Hepatic stellate cell (primary cell): ENCODE data around the gene GRIK5.

Experiments
- DNase-seq: peaks from one replicate; pipeline ENCODE4 v3.0.0; 2011; ENCODE audit warnings: low spot score

GRIK5 gene

DNA sequence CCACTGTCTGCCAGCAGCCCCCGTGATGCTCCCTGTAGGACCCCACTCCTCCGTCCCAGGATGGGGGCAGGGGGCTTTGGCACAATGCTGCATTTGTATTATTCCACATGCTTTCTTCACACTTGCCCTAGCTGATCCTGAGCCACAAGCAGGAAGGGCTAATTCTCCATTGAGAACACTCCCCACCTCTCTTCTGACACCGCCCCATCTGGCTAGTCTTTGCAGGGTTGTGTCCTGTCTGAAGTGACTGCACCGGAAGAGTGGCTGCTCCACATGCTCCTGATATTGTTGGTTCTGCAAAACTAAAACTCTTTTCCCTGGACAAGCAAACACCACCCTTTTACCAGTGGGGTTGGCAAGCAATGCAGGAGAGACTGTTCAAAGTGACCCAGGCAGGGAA is 23.9 kb upstream of the GRIK5 start:
- DNase-seq: no peak

DNA sequence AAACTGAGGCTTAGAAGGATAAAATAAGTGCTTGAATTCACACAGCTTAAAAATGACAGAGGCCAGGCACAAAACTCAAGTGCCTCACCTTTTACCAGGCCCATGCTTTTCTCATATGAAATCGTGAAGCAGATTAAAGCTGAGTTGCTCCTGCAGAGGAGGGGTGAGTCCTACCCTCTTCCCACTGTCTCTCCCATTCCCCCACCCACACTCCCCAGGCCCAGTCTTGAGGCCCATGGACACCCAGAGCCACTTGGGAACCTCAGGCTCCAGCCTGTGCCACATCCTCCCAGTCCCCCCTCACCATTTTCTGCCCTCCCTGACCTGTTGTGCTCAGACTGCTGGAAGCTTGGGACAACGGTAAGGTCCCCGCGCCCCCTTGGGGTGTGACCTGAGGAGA is 23.5 kb upstream of the GRIK5 start:
- DNase-seq: no peak

DNA sequence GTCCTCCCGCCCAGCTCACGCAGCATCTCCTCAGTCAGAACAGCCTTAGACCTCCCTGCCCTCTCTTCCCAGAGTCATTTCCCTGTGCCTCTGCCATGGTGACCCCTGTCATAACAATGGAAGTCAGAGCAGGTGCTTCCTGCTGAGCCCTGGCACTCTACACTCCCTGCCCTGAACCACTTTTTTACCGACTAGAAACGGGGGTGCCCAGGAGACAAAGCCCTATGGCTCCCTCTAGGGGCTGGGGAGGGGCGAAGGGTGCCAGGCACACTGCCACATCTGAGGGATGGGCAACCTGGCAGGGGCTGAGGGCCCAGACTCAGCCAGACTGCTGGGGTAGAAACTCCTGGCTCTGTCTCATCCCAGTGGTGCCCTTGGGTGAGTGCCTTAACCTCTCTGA is 22.3 kb upstream of the GRIK5 start:
- DNase-seq: no peak

DNA sequence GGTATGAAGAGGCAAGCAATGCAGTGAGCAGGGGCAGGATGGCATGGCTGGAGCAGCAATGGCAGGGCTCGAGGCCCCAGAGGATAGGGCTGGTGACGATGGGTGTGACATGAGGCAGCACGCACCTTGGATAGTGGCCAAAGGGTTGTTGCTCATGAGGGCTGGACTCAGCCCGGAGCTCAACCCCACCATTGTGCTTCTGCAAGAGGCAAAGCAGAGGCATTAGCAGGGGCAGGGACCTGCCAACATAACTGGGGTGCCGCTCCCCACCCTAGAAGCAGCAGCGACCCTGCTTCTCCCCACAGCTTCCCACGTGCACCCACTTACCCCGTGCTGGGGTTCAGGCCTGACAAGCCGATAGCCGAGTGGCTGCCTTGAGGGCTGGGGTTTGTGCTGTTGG is 21.7 kb upstream of the GRIK5 start:
- DNase-seq: peak; percentile 68

DNA sequence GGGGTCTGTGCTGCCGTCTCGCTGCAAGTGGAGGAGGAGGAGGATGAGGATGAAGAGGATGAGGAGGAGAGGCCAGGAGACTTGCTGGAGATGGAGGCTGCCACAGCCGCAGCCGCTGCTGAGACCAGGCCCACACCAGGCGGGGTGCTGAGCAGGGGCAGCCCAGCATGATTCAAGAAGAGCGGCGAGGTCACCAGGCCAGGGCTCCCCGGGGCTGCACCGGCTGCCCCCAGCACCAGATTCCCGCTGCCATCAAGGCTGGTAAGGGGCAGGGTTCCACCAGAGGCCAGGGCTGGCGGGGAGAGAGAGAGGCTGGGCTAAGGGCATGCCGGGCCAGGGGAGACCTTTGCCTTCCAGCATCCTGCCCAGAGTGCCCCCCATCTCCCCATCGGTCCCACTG is 21.3 kb upstream of the GRIK5 start:
- no peak for DNase-seq

DNA sequence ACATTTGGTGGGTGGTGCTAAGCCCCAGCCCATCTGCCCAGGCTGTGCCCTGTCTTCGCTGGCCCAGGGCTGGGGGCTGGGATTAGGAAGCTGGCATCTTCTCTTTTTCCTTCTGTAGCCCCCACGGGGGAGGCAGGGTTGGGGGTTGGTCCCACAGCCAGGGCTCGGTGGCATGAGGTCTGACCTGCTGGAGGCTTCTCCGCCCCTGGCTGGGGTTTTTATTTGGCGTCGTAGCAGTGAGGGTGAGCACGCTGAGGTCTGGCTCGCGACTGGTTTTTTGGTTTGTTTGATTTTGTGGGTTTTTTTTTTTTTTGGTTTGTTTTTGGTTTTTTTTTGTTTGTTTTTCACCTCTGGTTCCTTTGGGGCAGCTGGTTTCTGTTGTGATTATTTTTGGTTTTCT is 20.7 kb upstream of the GRIK5 start:
- DNase-seq: no peak

DNA sequence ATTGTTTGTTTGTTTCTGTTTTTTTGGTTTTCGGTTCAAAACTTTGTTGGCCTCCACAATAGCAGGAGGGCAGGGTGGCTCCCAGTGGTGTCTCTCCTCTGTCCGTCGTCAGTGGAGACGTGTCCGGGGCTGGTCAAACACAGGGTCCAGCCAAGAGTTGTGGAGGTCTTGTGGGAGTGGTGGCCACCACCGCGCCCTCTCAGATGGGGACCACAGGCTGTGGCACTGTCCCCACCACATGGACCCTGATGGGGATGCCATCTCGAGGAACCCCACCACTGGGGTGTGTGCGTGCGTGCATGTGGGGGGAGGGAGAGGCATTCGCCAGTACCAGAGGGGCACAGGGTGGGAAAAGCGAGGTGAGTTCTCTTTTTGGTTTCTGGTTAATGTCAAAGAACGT is 19.8 kb upstream of the GRIK5 start:
- no peak for DNase-seq

DNA sequence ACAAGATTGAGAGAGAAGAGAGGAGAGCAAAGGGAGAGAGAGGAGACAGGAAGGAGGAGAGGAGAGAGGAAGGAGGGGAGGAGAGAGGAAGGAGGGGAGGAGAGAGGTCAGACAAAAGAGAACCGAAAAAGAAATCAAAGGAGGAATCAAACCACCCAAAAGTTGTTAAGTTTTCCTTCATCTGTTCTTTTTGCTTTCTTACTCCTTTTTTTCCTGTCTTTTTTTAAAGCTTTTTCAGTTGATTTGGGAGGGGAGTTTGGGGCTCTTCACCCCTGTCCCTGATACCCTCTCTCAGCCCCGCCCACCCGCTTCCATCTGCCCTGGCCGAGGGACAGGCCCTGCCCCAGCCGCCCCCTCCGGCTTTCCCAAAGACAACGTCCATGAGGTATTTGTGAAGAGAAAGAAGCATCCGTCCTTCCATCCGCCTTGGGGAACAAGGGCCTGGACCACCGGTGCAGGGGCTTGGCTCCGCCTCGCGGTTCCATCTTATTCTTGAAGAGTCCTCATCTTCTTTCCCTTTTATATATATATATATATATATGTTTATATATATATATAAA is 19.3 kb upstream of the GRIK5 start:
- no peak for DNase-seq

DNA sequence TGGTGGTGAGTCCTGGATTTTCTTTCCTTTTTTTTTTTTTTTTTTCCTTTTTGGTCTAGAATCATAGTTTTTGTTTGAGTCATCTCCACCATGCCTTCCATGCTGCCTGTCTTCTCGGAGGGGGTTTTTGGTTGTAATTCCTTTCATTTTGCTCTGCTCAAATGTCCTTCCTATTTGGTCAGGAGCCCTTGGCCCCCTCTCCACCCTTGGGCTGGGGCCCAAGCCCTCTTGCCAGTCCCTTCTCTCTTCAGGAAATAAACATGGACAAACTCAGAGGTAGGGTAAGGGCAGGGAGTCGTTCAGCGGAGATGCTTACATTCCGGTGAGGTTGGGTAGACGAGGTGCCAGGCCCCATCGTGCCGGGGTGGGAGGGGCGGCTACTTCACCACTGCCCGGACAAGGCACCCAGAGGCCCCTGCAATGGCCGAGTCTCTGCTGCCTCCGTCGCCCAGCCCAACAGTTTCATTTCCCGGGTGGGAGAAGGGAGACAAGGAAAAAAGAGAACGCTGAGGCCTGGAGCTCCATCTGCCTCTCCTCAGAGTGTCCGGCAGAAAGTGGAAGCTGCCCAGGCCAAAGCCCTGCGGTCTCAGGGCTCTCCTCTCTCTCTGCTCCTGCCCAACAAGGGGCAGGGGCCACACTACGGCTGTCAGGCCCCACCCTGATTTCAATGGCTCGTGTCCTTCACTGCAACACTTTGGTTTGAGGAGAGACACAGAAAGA is 18.6 kb upstream of the GRIK5 start:
- peak; percentile 87 for DNase-seq

DNA sequence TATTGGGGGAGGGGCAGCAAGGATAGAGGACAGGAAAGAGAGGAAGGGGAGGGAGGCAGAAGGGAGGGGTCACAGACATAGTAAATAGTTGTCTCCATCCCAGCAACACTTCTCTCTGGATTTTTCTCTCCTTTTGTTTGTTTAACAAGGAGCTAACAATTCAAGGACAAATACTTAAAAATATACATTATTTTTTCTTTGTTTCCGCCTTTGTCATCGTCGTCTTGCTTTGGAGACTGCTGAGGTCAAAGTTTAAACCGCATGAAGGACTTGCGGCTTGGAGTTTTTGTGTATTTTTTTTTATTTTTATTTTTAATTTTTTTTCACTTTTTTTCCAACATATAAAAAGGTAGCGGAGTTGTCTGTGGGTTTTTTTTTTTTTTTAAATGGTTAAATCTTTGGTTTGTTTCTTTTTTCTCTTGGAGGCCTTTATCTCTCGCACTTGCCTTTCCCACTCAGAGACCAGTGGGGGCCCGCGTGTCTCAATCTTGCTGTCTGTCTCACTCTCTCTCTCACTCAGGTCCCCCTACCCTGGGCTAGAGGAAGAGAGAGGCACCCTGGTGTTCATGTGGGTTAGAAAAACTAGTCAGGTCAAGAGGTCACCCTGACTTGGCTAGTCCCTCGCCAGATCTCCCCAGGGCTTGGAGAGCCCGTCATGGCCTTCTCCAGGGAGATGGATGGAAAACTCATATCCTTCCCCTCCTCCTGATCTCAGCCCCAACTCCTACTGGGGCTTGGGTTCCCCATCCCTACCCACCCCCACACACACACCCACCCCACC is 17.0 kb upstream of the GRIK5 start:
- no peak for DNase-seq

DNA sequence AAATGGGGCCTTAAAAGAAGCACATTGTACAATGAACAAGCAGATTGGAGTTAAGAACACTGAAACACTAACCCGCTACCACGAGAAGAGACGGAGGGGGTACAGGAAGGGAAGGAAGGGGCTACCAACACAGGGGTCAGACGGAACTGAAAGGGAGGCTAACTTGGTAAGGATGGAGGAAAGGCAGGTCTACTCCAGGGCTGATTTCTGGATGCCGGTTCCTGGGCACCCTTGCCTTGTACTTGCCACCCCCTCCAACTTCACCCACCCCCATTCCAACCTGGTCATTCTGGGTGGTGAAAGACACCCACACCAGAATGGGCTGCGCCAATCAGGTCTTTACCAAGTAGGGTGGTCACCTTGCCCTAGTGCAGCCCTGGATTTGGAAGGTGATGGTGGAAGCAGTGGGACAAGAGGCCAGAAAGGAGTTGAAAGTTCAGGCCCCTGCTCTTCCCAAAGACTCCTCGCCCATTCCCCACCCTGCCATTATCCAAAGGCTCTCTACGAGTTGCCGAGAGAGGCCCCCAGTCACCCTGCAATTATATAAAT is 16.3 kb upstream of the GRIK5 start:
- DNase-seq: no peak

DNA sequence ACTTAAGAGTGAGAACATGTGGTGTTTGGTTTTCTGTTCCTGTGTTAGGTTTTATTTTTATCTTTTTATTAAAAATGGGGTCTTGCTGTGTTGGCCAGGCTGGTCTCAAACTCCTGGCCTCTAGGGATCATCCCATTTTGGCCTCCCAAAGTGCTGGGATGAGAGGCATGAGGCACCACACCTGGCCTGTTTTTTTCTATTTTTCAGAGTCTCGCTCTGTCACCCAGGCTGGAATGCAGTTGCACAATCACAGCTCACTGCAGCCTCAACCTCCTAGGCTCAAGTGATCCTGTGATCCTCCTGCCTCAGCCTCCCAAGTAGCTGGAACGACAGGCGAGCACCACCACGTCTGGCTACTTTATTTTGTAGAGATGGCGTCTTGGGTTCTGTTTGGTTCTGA is 13.5 kb upstream of the GRIK5 start:
- no peak for DNase-seq

DNA sequence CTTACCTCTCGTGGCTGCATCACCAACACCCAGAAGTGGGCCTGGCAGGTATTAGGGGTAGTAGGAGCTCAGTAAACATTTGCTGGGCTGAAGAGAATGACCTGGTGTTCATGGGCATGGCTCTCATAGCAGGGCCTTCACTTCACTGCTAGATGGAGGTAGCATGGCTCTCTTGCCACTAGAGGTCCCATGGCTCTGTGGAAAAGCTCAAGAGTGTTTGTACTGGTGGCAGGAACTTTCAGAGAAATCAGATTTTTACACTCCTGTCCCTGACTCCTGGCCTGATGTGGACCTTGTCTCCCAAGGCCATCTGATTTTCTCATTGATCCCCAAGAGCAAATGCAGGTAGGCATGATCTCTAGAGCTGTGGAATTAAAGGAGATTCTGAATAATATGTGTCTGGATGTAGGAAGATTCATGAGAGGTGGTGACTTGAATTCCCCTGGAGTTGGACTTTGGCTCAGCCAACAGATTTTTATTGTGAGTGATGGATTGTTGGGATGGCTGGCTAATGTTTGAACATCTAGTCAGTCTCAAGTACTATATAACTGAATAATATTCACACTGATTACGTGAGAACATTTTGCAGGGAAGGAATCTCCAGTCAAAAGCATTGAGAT is 11.7 kb upstream of the GRIK5 start:
- DNase-seq: peak; percentile 77

DNA sequence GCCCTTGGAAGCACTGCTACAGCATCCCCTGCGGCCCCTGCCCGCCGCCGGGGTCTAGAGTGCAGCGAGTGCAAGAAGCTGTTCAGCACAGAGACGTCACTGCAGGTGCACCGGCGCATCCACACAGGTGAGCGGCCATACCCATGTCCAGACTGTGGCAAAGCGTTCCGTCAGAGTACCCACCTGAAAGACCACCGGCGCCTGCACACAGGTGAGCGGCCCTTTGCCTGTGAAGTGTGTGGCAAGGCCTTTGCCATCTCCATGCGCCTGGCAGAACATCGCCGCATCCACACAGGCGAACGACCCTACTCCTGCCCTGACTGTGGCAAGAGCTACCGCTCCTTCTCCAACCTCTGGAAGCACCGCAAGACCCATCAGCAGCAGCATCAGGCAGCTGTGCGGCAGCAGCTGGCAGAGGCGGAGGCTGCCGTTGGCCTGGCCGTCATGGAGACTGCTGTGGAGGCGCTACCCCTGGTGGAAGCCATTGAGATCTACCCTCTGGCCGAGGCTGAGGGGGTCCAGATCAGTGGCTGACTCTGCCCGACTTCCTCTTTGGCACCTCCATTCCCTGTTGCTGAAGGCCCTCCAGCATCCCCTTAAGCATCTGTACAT is 10.9 kb upstream of the GRIK5 start:
- DNase-seq: no peak

DNA sequence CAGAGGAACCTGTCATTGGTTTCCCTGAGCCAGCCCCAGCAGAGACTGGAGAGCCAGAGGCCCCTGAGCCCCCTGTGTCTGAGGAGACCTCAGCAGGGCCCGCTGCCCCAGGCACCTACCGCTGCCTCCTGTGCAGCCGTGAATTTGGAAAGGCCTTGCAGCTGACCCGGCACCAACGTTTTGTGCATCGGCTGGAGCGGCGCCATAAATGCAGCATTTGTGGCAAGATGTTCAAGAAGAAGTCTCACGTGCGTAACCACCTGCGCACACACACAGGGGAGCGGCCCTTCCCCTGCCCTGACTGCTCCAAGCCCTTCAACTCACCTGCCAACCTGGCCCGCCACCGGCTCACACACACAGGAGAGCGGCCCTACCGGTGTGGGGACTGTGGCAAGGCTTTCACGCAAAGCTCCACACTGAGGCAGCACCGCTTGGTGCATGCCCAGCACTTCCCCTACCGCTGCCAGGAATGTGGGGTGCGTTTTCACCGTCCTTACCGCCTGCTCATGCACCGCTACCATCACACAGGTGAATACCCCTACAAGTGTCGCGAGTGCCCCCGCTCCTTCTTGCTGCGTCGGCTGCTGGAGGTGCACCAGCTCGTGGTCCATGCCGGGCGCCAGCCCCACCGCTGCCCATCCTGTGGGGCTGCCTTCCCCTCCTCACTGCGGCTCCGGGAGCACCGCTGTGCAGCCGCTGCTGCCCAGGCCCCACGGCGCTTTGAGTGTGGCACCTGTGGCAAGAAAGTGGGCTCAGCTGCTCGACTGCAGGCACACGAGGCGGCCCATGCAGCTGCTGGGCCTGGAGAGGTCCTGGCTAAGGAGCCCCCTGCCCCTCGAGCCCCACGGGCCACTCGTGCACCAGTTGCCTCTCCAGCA is 10.1 kb upstream of the GRIK5 start:
- no peak for DNase-seq

DNA sequence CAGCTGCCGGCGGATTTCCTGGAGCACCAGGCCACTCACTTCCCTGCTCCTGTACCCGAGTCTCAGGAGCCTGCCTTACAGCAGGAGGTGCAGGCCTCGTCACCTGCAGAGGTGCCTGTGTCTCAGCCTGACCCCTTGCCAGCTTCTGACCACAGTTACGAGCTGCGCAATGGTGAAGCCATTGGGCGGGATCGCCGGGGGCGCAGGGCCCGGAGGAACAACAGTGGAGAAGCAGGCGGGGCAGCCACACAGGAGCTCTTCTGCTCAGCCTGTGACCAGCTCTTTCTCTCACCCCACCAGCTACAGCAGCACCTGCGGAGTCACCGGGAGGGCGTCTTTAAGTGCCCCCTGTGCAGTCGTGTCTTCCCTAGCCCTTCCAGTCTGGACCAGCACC is 9.3 kb upstream of the GRIK5 start:
- DNase-seq: no peak

DNA sequence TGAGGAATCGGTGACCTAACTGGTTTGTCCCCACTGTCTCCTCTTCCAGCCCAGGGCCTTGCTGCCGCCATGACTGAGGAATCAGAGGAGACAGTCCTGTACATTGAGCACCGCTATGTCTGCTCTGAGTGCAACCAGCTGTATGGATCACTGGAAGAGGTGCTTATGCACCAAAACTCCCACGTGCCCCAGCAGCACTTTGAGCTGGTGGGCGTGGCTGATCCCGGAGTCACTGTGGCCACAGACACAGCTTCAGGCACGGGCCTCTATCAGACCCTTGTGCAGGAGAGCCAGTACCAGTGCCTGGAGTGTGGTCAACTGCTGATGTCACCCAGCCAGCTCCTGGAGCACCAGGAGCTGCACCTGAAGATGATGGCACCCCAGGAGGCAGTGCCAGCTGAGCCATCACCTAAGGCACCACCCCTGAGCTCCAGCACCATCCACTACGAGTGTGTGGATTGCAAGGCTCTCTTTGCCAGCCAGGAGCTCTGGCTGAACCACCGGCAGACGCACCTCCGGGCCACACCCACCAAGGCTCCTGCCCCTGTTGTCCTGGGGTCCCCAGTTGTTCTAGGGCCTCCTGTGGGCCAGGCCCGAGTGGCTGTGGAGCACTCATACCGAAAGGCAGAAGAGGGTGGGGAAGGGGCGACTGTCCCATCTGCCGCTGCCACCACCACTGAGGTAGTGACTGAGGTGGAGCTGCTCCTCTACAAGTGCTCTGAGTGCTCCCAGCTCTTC is 8.7 kb upstream of the GRIK5 start:
- no peak for DNase-seq

DNA sequence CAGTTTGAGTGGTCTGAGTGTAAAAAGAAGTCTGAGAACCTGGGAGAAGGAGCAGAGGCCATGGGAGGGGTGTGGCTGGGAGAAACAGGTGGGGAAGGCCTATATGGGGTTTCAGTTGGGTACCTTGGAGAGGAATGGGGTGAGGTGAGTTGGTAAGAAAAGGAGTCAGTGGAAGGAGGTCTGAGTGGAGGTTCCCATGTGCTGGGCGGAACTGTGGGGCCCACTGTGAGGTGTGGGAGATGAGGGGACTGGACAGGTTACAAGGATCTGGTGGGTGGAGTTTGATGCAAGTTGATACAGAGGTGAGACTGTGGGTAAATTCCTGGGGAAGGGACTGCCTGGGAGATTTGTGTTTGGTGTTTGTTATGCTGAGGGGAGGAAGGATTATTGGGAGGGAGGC is 8.1 kb upstream of the GRIK5 start:
- no peak for DNase-seq

DNA sequence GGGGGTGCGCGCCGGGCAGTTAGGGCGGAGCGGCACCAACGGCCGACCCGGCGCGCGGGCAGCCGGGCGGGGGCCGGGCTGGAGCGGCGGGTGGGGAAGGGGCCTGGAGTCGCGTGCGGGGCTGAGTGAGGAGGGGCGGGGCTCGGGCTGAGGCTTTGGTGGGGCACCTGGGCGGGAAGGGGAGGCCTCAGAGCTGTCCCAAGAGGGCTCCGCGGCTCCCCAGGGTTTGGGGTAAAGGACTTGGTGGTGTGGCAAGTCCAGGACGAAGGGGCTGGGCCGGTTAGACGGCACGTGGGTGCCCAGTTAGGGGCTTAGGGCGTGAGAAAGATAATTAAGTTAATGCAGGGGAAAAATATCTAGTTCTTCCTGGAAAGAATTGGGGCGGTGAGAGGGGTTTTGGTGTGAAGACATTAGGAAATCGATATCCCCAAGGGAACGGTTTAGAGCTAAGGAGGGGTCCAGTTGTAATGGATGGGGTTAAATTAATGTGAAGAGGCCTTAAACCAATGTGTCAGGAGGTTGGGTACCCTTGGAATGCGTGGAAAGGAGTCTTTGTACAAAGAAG is 6.5 kb upstream of the GRIK5 start:
- no peak for DNase-seq
